GM12864 (cell line): Measurements from ENCODE around the gene HEXD.

Experiments
- DNase-seq: peaks from one replicate; pipeline ENCODE4 v3.0.0-alpha.2; 2011; ENCODE audit warnings: low read depth
- H3K4me3 ChIP-seq: 2 replicates; pipeline ENCODE4 v1.5.1; 2011; ENCODE audit warnings: mild to moderate bottlenecking, low read depth, low read length, control low read depth
- TF ChIP-seq, protein P1 (sequence below): IDR thresholded peaks from 2 replicates; pipeline ENCODE4 v1.5.1; 2011; ENCODE audit warnings: low read depth, mild to moderate bottlenecking, moderate library complexity, low read length, control low read depth, inconsistent platforms; ENCODE audit errors: missing control alignments

Gene HEXD

DNA sequence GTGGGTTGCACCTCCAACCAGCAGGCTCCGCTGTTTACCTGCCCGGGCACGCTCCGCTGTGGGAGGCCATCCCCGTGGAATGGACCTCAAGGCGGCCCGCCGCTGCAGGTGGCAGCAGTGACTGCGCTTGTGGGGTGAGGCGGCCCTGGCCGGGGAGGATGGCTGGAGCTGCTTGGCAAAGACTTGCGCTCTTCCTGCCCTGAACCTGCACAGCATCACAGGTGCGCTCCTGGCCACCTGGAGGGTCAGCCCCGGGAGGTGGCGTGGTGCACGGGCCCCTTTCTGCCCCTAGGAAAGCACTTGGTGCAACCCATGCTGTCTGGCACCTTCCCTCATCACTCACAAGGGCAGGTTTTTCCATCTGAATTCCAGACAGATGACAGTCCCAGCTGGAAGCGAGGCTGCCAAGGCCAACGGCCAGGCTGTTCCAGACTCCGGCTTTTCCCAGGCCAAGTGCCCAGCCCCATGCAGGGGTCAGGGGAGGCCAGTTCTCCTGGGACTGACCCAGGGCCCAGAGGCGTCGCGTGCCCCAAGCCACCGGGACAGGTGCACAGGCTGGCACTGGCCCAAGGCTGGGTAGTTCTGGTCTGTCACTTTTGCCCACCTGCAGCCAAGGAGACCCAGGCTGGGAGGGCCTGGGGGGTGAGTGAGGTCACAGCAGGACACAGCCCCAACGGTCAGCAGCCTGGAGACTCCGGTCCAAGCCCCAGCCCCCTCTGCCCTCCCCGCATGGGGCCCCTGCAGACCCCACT is 33.2 kb upstream of the HEXD start:
- TF ChIP-seq, protein P1, sequence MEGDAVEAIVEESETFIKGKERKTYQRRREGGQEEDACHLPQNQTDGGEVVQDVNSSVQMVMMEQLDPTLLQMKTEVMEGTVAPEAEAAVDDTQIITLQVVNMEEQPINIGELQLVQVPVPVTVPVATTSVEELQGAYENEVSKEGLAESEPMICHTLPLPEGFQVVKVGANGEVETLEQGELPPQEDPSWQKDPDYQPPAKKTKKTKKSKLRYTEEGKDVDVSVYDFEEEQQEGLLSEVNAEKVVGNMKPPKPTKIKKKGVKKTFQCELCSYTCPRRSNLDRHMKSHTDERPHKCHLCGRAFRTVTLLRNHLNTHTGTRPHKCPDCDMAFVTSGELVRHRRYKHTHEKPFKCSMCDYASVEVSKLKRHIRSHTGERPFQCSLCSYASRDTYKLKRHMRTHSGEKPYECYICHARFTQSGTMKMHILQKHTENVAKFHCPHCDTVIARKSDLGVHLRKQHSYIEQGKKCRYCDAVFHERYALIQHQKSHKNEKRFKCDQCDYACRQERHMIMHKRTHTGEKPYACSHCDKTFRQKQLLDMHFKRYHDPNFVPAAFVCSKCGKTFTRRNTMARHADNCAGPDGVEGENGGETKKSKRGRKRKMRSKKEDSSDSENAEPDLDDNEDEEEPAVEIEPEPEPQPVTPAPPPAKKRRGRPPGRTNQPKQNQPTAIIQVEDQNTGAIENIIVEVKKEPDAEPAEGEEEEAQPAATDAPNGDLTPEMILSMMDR = peak; percentile 21
- H3K4me3 ChIP-seq = no peak overlapping the region
- no peak for DNase-seq

- TF ChIP-seq, protein P1 = no peak
- H3K4me3 ChIP-seq = no peak overlapping the region
- DNase-seq = no peak
Observed at GRCh38 chr17:82385559-82386254, 32.4 kb upstream of the HEXD start.

DNA sequence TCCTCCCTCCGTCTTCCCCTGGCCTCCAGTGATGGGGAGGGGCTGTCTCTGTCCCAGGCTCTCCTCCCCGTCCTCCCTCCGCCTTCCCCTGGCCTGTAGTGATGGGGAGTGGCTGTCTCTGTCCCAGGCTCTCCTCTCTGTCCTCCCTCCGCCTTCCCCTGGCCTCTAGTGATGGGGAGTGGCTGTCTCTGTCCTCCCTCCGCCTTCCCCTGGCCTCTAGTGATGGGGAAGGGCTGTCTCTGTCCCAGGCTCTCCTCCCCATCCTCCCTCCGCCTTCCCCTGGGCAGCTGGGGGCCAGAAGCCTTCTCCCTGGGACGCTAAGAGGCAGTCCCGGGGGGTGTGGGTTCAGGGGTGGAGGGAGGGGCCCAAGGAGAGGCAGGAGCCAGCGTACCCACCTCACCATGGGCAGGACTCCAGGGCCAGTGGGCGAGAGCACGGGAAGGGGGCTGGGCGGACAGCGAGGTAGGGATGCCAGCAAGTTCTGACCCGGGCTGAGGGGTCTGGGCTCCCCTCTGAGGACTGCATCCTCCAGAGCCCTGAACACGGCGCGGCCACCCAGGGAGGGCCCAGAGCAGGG is 31.8 kb upstream of the HEXD start:
- TF ChIP-seq, protein P1 = no peak
- no peak overlapping the region for H3K4me3 ChIP-seq
- no peak for DNase-seq

- H3K4me3 ChIP-seq = no peak overlapping the region
- TF ChIP-seq, protein P1 = no peak
- no peak for DNase-seq
Observed at GRCh38 chr17:82386881-82387704, 31.1 kb upstream of the HEXD start.

DNA sequence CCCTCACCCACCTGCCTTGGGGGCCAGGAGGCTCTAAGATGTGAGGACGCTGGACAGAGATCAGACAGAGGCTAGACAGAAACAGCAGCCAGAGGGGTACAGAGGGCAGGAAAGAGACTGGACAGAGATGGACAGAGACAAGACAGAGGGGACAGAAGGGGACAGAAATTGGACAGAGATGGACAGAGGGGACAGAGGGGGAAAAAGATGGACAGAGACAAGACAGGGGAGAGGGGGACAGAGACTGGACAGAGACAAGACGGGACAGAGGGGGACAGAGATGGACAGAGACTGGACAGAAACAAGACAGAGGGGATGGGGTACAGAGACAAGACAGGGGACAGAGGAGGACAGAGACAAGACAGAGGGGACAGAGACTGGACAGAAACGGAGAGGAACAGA is 30.4 kb upstream of the HEXD start:
- no peak for DNase-seq
- no peak overlapping the region for H3K4me3 ChIP-seq
- TF ChIP-seq, protein P1 = no peak

DNA sequence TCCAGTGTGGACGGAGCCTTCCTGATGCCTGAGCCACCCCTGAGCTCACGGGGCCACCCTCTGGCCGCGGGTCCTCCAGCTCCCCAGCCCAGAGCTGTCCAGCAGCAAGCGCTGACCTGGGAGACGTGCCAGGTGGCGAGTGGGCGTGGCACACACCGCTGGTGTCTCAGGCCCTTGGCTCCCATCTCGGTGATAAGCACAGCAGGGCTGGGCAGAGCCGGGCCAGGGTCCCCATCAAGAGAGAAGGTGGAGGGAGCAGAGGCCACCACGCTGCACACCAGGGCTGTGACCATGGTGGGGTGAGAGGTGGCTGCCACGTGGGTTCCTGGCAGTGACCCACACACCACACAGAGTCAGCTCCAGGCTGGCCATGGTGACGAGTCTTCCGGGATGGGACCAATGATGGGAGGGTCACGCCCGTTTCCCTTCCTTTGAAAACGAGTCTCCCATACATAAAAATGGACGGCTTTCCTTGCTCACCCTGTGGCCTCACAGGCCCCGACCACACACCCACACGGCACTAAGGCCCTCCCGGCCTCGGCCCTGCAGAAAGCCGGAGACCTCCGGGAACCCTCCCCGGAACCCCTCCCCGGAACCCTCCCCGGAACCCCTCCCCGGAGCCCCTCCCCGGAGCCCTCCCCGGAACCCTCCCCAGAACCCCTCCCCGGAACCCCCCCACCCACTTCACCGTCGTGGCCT is 29.8 kb upstream of the HEXD start:
- TF ChIP-seq, protein P1 = no peak
- DNase-seq = no peak
- H3K4me3 ChIP-seq = no peak overlapping the region
